Measurements from ENCODE around the gene GPC6.
"Not testable (repeated sequence)": the region's sequence is repeated elsewhere in the genome, so short reads cannot be mapped to it uniquely, and the experiment has no call there.

The GPC6 gene

GRCh38 chr13:93430381-93430780, 203.8 kb downstream of the GPC6 start:
- no peak for TF ChIP-seq CTCF (conservative IDR thresholded peaks at IDR 0.05)
- H3K27ac ChIP-seq: no peak overlapping the region

GRCh38 chr13:93435651-93436050, 209.0 kb downstream of the GPC6 start:
- H3K27ac ChIP-seq: no peak overlapping the region
- no peak for TF ChIP-seq CTCF (conservative IDR thresholded peaks at IDR 0.05)

GRCh38 chr13:93437081-93437480, 210.5 kb downstream of the GPC6 start:
- TF ChIP-seq CTCF (conservative IDR thresholded peaks at IDR 0.05): no peak
- no peak overlapping the region for H3K27ac ChIP-seq

- no peak for TF ChIP-seq CTCF (conservative IDR thresholded peaks at IDR 0.05)
- no peak overlapping the region for H3K27ac ChIP-seq
Observed at GRCh38 chr13:93446238-93446637, 219.6 kb downstream of the GPC6 start.

- no peak for TF ChIP-seq CTCF (conservative IDR thresholded peaks at IDR 0.05)
- H3K27ac ChIP-seq: no peak overlapping the region
Observed at GRCh38 chr13:93450191-93450621, 223.6 kb downstream of the GPC6 start.

- no peak overlapping the region for H3K27ac ChIP-seq
- no peak for TF ChIP-seq CTCF (conservative IDR thresholded peaks at IDR 0.05)
Observed at GRCh38 chr13:93450761-93451160, 224.2 kb downstream of the GPC6 start.

- H3K27ac ChIP-seq: not testable (repeated sequence)
Observed at GRCh38 chr13:93454676-93455235, 228.1 kb downstream of the GPC6 start.

GRCh38 chr13:93455861-93456260, 229.3 kb downstream of the GPC6 start:
- H3K27ac ChIP-seq: no peak overlapping the region
- TF ChIP-seq CTCF (conservative IDR thresholded peaks at IDR 0.05): no peak
